ENCODE data around the gene GLG1.

- TF ChIP-seq CTCF (conservative IDR thresholded peaks at IDR 0.05 in 1 of 2, IDR thresholded peaks at IDR 0.05 in 1 of 2; ENCODE audit: extremely low read depth in 1 of 2, insufficient read depth in 1 of 2, low read depth in 1 of 2, low read length in 2 of 2) (no peak), EZH2 (IDR thresholded peaks at IDR 0.05; ENCODE audit: borderline replicate concordance, low read length) (no peak)
These were observed 113.9 kb downstream of the GLG1 start for GRCh38 chr16:74492976-74493375.
